Fibroblast of mammary gland (primary cell): ENCODE results near the gene ABAT.
"Not testable (repeated sequence)": the region's sequence is repeated elsewhere in the genome, so short reads cannot be mapped to it uniquely, and the experiment has no call there.

Experiments
- DNase-seq: peaks from one replicate; pipeline ENCODE4 v3.0.0-alpha.2; 2010; ENCODE audit warnings: low read depth
- H3K4me3 ChIP-seq: 2 replicates; pipeline ENCODE4 v1.5.1; 2011; ENCODE audit warnings: low read depth, mild to moderate bottlenecking, low read length, moderate library complexity; ENCODE audit not compliant: control insufficient read depth
- CTCF ChIP-seq: conservative IDR thresholded peaks from 2 replicates; pipeline ENCODE4 v1.5.1; 2011; ENCODE audit warnings: low read depth, low read length, inconsistent platforms; ENCODE audit not compliant: control insufficient read depth, insufficient read depth

ABAT gene

GRCh38 chr16:8704098-8704497 lies 29.7 kb downstream of the ABAT start:
- no peak overlapping the region for H3K4me3 ChIP-seq
- DNase-seq, result no peak
- no peak for TF ChIP-seq CTCF

- not testable (repeated sequence) for DNase-seq, H3K4me3 ChIP-seq
Observed at GRCh38 chr16:8705100-8705822, 30.8 kb downstream of the ABAT start.

- no peak overlapping the region for H3K4me3 ChIP-seq
- TF ChIP-seq CTCF, result no peak
- no peak for DNase-seq
Observed at GRCh38 chr16:8708536-8708935, 34.1 kb downstream of the ABAT start.

GRCh38 chr16:8712589-8713361 lies 38.4 kb downstream of the ABAT start:
- no peak overlapping the region for H3K4me3 ChIP-seq
- TF ChIP-seq CTCF, result no peak

GRCh38 chr16:8713635-8714172 lies 39.3 kb downstream of the ABAT start:
- no peak for TF ChIP-seq CTCF
- no peak overlapping the region for H3K4me3 ChIP-seq
- no peak for DNase-seq

More at GRCh38 chr16:8712589-8713361, 38.4 kb downstream of the ABAT start:
- no peak for DNase-seq

GRCh38 chr16:8714174-8714573 lies 39.8 kb downstream of the ABAT start:
- TF ChIP-seq CTCF, result no peak
- no peak overlapping the region for H3K4me3 ChIP-seq
- DNase-seq, result no peak

GRCh38 chr16:8714807-8715206 lies 40.4 kb downstream of the ABAT start:
- no peak overlapping the region for H3K4me3 ChIP-seq
- no peak for TF ChIP-seq CTCF
- no peak for DNase-seq
